GM18519 (cell line): Measurements from ENCODE around the gene IL3.
A peak's percentile ranks its signal among the peaks of the same experiment; 100 is the strongest.
"Not testable (repeated sequence)": the region's sequence is repeated elsewhere in the genome, so short reads cannot be mapped to it uniquely, and the experiment has no call there.

ENCODE experiments used
- ATAC-seq: cut with Tn5 transposase; IDR thresholded peaks from one replicate; pipeline ENCODE4 v1.9.1; 2021; ENCODE audit warnings: mild to moderate bottlenecking, moderate library complexity; ENCODE audit not compliant: unreplicated experiment, low FRiP score

Gene IL3

DNA sequence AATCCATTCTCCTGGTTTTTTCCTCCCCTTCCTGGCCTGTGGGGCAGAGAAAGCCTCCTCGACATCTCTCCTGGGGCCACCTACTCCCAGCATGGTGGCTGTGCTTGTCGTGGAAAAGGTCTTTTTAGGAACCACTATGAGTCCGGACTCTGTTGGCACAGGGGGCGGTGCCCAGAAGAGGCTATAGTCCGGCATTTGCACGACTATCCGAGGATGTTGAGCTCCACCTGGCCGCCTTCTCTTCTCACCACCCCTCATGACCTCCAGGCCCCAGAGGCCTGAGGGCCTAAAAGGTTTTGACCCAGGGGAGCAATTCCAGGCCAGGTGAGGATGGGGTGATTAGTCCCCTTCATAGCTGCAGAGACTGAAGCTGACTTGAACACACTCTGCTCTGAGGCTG, 27.2 kb downstream of the IL3 start:
- no peak for ATAC-seq

DNA sequence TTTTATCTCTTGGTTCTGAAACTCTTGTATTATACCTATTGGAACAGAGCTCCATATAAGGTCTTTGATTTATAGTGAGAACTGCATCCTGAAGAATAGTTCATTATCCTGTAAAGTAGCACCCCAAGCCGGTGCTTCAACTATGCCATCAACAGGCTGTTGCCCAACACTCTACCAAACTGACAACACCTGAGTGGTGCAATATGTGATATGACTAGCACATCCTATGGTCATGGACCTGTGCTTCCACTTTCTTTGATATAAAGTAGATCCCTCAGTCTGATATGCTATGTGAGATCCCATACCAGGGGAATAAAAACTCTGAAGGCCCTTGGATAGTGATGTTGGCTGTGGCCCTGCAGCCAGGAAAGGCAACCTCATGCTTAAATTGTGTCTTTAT, 28.9 kb downstream of the IL3 start:
- no peak for ATAC-seq

DNA sequence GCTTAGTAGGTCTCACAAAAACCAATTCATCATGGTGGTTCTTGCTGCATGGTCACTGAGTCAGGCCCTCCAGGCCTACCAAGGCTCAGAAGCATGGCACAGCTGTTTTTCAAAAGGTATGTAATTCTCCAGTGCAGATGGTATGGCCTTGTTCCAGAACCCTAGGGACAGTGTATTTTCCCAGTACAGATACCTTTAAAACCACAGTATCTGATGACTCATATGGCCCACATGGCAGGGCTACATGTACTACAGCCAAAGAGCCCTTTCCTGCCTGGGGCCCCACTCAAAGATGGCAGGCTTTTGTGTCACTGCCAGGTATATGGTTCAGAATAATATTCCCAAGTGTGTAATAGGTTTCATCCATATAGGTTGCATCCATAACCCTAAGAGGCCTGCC, 29.7 kb downstream of the IL3 start:
- ATAC-seq, result no peak

DNA sequence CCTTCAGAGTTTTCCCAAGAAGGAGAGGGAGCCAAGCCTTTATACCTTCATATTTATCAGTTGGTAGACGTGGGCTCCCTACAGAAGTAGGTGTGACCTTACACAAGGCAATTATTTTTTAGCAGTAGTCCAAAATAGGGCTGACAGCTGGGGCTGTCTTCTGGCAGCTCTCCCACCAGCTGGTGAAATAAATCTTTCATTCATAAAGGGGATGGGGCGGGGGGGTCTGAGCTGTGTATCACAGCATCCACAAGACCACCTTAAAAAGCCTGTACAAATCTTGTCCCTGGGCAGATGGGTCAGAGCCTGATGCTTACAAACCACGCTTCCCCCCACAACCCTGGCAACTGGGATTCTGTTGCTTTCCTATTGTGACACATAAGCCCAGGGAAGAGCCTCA, 32.8 kb downstream of the IL3 start:
- ATAC-seq, result no peak

DNA sequence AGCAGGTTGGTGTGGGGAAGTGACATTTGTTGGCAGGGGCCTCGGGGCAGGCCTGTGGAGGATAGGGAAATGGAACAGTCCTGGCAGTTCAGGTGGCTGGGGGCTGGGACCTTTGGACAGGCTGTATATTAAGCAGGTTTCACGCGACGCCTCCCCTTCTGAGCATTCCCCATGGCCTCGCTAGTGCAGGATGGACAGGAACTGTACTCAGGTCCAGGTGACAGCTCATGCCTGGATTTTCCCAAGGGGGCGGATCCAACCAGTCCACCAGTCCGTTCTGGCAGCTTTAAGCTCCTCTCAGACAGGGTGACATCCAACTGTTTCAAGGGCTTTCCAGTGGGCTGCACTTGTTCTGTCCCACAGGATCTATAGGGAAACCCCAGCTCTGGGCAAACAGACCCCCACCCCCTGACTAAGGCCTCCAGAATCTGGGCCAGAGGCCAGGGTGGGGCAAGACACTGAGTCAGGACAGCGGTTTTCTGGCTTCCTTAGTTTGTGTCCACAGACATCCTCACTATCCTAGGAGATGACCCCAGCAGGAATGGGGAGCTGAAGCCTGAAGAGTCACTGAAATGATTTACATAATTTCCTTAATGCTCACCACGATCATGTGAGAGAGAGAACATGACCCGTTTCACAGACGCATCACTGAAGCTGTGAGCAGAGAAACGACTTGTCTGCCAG, 34.1 kb downstream of the IL3 start:
- ATAC-seq, result no peak

DNA sequence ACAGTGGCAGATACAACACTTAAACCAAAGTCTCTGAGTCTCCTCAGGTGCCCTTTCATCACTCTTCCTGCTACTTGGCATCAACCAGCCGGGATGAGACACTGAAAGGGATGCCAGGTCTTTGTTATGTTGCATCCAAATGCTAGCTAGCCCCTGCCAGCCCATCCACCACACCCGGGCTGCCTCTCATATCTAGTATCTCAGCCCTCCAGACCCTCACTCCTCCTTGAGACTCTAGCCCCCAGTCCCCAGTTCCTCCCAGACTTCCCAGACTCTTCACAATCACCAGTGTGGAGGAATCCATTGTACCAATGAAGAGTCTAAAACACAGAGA, 34.6 kb downstream of the IL3 start:
- no peak for ATAC-seq

DNA sequence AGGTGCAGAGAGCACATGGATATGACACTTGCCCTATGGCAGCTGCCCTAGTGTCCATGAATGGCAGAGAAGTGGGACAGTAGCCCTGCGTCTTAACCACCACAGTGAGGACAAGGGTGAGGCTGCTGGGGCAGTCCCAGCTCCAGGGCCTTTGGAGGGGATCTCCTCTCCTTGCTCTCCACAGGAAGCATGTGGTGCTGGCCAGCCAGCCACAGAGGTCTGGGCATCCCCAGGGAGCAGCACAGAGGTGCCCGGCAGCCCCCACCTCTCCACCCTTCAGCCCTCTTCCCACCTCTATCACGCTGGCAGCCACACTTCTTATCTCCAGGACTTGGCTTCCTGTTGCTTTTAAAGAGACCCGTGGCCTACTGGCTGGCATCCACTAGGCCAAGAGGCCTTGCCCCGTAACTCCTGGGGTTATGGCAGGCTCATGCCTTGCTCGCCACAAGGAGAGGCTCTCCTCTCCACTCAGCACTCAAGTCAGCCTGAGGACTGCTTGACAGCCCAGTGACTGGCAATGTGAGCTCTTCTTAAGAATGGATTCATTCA, 35.0 kb downstream of the IL3 start:
- ATAC-seq, result no peak

DNA sequence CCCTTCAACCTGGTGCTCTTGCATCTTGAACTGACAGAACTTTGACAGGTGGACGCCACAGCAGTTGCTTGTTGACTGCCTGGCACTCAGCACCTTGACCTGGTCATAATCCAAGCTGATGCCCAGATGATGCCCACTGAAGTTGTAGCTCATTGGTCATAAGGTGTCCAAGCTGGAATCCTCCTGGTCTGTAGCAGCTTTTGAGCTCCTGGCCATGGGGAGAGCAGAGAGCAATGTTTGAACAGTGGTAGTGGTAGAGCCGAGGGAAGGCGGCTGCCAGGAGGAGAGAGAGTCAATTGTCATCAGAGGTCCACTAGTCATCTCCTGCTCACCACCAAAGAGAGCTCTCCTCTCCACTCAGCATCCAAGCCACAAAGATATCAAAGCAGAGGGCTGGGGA, 36.4 kb downstream of the IL3 start:
- no peak for ATAC-seq

DNA sequence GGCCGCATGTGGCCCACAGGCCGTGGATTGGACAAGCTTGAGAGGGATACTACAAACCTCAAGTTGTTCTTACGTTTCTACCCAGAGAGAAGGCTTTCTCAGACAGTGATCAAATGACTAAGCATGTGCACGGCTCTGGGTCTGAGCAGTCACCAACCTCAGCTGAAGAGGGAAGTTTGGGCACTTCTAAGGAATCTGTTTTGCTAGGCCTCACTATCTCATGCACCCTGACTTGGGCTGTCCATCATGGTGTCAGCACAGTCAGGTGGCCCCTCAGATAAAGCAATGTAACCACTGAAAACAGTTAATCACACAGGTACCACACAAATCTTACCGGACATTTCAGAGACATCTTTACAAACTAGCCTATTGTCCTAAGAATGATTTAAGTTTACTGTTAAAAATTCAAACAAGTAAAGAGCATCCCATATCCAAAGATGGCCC, 37.7 kb downstream of the IL3 start:
- no peak for ATAC-seq

DNA sequence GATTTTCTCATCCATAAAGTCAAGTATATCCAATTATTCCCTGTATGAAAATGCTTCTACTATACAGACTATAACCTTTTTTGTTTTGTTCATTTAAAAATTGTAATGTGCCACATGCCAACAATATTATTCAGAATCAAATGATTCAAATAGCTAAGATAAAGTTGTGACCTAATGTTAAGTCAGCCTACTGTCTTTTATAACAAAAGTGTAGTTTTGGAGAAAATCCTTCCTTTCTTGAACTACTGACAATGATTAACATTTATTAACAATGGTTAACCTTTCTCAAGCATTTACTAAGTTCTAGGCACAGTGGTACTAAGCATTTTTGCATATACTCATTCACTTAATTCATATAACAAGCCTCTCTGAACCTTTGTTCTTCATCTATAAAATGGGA, 38.2 kb downstream of the IL3 start:
- ATAC-seq, result no peak

DNA sequence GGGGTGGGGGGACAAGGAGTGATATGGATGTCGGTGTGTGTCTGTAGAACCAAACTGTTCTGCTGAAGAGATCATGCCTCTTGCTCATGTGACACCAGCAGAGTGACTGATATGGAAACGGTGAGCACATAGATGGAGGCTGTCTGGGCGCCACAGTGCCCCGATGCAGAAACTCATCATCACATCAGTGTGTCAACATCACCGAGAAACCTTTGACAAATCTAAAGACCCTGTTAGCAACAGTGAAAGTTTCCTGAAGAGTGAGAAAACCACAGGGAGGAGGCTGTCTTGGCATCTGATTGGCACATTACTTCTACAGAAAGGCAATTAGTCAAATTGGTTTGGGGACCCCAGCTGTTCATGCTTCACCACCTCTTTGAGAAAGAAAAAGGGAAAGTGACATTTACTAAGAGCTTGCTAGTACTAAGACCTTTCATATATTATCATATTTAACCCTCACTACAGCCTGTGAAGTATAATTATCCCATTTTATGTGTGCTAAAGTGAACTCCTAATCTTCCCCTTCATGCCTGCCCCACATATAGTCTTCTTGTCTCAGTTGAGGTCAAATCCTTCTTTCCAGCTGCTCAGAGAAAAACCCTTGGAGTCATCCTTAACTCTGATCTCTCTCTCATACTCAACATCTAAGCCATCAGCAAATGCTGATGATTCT, 38.8 kb downstream of the IL3 start:
- ATAC-seq, result peak; percentile 41

DNA sequence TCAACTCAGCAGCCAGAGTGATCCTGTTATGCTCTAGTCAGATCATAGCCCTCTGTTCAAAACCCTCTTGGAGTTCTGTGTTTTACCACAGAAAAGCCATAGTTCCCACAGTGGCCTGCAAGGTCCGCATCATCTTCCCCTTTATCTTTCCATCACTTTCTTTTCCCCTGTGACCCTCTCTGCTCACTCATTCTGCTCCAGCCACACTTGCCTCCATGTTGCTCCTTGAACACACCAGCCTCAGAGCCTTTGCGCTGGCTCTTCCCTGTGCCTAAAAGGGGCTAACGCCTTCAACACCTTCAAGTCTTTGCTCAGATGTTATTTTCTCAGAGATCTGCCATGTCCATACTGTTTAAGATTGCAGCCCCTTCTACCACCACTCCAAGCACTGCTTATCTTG, 39.5 kb downstream of the IL3 start:
- ATAC-seq, result no peak

DNA sequence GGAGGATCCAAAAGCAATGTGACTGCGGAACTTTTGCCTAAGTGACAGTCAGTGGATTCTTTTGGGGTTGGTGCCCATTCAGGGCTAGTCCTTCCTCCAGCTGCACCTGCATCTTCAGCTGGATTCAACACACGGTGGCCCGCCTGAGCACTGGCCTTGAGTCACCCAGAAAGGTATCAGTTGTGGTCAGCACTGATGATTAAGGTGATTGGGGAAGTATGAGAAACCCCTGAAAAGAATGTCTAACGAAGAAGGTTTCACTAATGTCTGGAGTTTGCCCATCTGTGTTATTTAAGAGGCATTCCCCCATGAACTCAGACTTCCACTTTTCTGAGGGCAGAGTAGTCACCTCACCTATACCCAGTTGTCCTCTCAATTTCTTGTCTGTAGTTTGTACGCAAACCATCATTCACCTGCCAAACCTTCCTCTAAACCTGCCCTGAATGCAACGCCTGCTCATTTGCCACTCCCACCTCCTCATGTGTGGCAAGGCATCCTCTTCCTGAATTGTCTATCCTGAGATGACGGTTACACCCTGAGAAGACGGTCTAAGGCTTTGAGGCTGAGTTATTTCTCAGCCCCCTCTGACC, 40.3 kb downstream of the IL3 start:
- ATAC-seq, result no peak

DNA sequence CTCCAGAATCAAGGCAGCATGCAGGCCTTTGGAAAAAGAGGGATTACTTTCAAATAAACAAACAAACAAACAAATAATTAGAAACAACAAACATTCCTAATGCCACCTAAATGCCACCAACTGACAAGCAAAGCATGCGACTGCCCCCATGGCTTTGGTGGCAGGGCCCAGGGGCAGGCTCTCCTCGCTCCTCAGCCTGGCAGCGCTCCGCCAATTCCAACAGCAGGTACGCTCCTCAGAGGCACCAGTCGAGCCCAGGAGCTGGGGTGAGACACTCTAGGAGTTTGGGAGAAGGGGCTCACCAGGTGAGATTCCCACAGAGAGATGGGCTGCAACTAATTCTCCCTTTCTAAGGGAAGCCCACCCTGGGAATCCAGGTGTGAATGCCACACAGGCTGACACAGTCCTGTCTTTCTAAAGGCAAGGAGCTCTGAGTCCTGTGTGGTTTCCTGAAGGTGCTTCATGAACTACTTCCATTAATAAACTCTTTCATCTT, 41.0 kb downstream of the IL3 start:
- ATAC-seq, result no peak

DNA sequence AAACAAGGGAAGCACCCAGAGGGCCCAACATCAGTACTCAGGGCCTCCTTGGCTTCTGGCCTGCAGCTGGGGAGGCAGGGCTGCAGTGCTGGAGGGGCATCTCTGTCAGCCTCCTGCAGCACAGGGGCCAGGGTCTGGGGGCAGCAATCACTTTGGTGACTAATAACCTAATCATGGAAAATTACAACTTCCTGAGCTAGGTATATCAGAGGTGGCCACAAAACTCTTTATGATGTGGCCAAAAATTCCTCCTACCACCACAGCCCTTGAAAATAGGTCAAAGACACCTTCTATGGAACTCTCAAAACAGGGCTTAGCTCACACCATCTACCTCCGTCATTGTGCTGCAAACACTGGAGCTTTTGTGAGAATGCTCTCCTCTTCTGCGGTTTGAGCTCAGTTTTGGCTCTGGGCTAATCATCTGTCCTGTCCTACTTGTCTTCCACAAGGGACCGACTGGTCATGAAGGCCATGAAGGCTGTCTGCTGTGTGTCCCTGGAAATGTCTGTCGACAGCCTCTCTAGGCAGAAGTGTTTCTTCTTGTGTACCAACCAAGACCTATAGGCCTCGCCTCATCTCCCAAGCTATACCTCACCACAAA, 41.7 kb downstream of the IL3 start:
- no peak for ATAC-seq

DNA sequence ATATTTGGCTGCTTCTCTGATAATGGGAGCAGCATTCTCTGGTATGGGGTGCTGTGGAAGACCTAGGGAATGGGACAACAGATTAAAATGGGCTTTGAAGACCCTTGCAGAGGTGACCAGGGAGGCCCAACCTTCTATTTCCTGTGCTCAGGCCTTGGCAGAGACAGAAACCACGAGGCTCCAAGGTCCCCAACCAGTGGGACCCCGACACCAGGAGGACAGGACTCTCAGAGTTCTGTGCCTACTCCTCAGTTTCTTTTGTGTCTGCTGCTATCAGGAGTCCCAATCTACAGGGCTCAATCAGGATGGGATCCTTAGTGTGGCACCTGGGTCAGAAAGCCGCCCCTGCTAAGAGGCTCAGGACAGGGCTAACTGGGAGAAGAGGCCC, 42.5 kb downstream of the IL3 start:
- ATAC-seq, result no peak

DNA sequence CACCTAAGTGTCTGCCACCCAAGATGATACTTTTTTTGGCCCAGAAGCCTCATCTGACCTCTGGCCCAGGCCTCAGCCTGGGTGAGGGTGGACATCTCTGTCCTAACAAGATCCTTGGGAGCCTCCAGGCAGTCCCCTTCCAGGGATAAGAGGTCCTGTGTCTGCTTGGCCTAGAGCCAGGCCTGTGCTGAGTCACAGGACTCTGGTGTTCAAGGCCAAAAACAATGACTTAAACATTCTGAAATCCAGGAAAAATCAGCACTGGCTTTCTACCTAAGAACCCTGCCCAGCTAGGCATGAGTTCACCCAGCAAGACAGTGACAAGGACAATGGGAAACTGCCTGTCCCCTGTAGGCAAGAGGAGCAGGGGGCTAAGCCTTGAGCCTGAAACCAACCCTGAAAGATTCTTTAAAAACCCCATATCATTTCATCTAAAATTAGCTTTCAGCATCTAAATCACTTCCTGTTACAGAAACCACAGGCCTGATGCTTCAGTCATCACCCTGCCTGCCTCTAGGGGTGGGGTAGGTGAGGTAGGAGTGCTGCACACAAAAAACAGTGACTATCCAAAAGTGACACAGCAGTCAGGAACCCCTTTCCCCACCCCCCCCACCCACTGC, 43.0 kb downstream of the IL3 start:
- ATAC-seq, result peak; percentile 63

DNA sequence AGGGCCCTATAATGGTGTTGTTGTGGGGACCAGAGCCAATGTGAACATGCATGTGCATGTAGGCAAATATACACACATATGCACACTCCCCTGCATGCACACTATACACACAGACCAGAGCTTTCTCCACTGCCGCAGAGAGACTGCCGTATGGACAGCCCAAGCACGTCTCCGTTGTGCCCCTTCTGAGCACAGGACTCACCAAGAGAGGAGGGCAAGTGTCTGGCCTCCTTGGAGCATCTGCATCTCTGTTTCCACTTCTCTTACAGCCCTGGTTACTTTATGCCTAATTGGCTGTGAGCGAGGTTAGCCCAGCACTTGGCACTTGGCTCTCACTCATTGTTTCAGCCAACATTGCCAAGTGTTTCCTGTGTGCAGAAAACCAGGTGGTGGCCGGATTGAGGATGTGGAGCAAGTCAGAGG, 43.5 kb downstream of the IL3 start:
- ATAC-seq, result peak; percentile 17

DNA sequence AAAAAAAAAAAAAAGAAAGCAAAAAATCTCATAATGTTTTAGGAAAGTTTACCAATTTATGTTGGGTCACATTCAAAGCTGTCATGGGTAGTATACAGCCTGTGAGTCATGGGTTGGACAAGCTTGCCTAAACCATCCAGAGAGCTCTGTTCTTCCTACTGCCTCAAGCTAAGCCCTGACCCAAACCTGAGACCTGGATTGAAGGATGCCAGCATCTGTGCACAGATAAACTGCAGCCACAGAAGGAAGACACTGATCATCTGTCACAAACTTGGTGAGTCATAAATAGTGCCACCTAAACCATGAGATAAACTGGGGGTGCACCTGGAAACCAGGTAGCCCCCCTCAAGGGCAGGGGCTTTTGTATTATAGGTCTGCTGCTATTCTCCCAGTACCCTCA, 44.1 kb downstream of the IL3 start:
- no peak for ATAC-seq

DNA sequence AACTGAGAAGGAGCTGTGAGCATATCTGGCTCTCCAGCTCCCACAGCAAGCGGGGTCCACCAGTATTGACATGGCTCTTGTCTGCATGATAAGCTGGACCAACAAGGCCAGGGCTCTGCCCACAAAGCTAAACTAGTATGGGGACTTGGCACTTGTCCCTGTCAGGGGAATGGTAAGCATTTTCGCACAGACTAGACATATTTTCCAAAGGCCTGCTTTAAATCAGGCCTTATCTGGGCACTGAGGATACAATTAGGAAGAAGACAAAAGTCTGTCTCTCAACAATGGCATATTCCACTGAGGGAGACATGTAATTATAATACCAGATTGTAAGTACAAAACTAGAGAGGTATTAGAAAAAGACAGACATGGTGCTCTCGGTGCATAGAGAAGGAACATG, 45.2 kb downstream of the IL3 start:
- no peak for ATAC-seq

DNA sequence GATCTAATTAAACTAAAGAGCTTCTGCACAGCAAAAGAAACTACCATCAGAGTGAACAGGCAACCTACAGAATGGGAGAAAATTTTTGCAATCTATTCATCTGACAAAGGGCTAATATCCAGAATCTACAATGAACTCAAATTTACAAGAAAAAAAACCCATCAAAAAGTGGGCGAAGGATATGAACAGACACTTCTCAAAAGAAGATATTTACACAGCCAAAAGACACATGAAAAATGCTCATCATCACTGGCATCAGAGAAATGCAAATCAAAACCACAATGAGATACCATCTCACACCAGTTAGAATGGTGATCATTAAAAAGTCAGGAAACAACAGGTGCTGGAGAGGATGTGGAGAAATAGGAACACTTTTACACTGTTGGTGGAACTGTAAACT, 48.0 kb downstream of the IL3 start:
- ATAC-seq, result not testable (repeated sequence)
